BJ (cell line): Measurements from ENCODE around the gene DMD. TPM values are rescaled to one million over a fixed set of nuclear protein-coding genes. Genes with fewer than 3 reads are reported as not detected.

Experiments
- CTCF ChIA-PET: fragments of 350-600 bp; formaldehyde crosslinking; extraction: SDS; loops from one replicate; lab custom pipeline; 2021; ENCODE audit warnings: antibody characterized with exemption, inconsistent platforms; lab: Yijun Ruan, JAX
- POLR2A ChIA-PET: fragments of 300-600 bp; sonication (Branson Sonifier 250); formaldehyde crosslinking; extraction: SDS; loops from one replicate; lab custom pipeline; 2021; ENCODE audit warnings: antibody characterized with exemption; lab: Charles Lee
- DNase-seq: peaks from one replicate; pipeline ENCODE4 v3.0.0-alpha.2; 2011; ENCODE audit warnings: low read depth
- H3K27me3 ChIP-seq: 2 replicates; pipeline ENCODE4 v1.6.0; 2011; ENCODE audit warnings: low read length; ENCODE audit not compliant: control insufficient read depth, insufficient read depth
- H3K36me3 ChIP-seq: 2 replicates; pipeline ENCODE4 v1.5.1; 2011; ENCODE audit warnings: low read length; ENCODE audit not compliant: control insufficient read depth, insufficient read depth
- H3K4me3 ChIP-seq: 2 replicates; pipeline ENCODE4 v1.5.1; 2011; ENCODE audit warnings: low read depth, mild to moderate bottlenecking, control low read depth, low read length
- CTCF ChIP-seq: IDR thresholded peaks from 2 replicates; pipeline ENCODE4 v1.5.1; 2011; ENCODE audit warnings: low read depth, mild to moderate bottlenecking, control low read depth, inconsistent platforms, low read length, moderate library complexity; ENCODE audit not compliant: insufficient read depth
- polyA plus RNA-seq: library from polyadenylated mRNA; depleted of rRNA; stranded (reverse); fragments of >200 nt; gene quantifications from 2 replicates; pipeline ENCODE4 v1.2.3, GENCODE V29; 2011

The DMD gene
- polyA plus RNA-seq, 1 experiment = 12.5 TPM

GRCh38 chrX:31255310-31256033, 1955.9 kb downstream of the DMD start:
- POLR2A ChIA-PET = no interaction called here
- Histone ChIP-seq H3K4me3 (no peak overlapping the region), H3K27me3 (no peaks in the 10 kb centered on the region), H3K36me3 (no peaks in the 10 kb centered on the region)
- CTCF ChIA-PET = no interaction called here
- DNase-seq = no peak
- TF ChIP-seq CTCF = no peak

GRCh38 chrX:31252133-31252532, 1959.2 kb downstream of the DMD start:
- POLR2A ChIA-PET = no interaction called here
- Histone ChIP-seq H3K36me3 (no peaks in the 10 kb centered on the region), H3K4me3 (no peak overlapping the region), H3K27me3 (no peaks in the 10 kb centered on the region)
- CTCF ChIA-PET = no interaction called here
- TF ChIP-seq CTCF = no peak
- no peak for DNase-seq

- DNase-seq = no peak
- TF ChIP-seq CTCF = no peak
- no peaks in the 10 kb centered on the region for H3K27me3 ChIP-seq
- ChIA-PET POLR2A (no interaction called here), CTCF (no interaction called here)
- H3K4me3 ChIP-seq = no peak overlapping the region
- no peaks in the 10 kb centered on the region for H3K36me3 ChIP-seq
Observed at GRCh38 chrX:31251336-31251735, 1960.0 kb downstream of the DMD start.

GRCh38 chrX:31245714-31246113, 1965.6 kb downstream of the DMD start:
- Histone ChIP-seq H3K27me3 (no peaks in the 10 kb centered on the region), H3K4me3 (no peak overlapping the region), H3K36me3 (no peaks in the 10 kb centered on the region)
- POLR2A ChIA-PET = no interaction called here
- no peak for TF ChIP-seq CTCF
- DNase-seq = no peak
- CTCF ChIA-PET = no interaction called here

- Histone ChIP-seq H3K4me3 (no peak overlapping the region), H3K27me3 (no peaks in the 10 kb centered on the region), H3K36me3 (no peaks in the 10 kb centered on the region)
- no peak for TF ChIP-seq CTCF
- ChIA-PET POLR2A (no interaction called here), CTCF (interaction anchor here (1.5 kb wide), 1 partner anchor 14 kb away, joined by 3 read pairs; no protein-coding TSS in a partner anchor)
- DNase-seq = no peak
Observed at GRCh38 chrX:31243804-31244203, 1967.5 kb downstream of the DMD start.
